Dermis microvascular lymphatic vessel endothelial cell (primary cell): ENCODE data around the gene IL26. TPM values are rescaled to one million over a fixed set of nuclear protein-coding genes. Genes with fewer than 3 reads are reported as not detected.
A peak's percentile ranks its signal among the peaks of the same experiment; 100 is the strongest.

Source experiments
- DNase-seq, 2 donors: peaks; one replicate each; pipeline versions ENCODE4 v3.0.0 to v3.0.0-alpha.2; 2010; ENCODE audit warnings: low read depth in 2 of 2
- total RNA-seq: library from RNA; depleted of rRNA; stranded (reverse); fragments of >200 nt; gene quantifications from 2 replicates; pipeline ENCODE4 v1.2.1, GENCODE V29; 2014

The IL26 gene, protein sequence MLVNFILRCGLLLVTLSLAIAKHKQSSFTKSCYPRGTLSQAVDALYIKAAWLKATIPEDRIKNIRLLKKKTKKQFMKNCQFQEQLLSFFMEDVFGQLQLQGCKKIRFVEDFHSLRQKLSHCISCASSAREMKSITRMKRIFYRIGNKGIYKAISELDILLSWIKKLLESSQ
- total RNA-seq, result not detected in 2 replicates

- no peak for DNase-seq
Measured at GRCh38 chr12:68225576-68226476, at the start of gene IL26. Gene IL26, minus strand, starts transcription at chr12:68225810. Its CDS starts 54 bp downstream, at chr12:68225756.

DNA sequence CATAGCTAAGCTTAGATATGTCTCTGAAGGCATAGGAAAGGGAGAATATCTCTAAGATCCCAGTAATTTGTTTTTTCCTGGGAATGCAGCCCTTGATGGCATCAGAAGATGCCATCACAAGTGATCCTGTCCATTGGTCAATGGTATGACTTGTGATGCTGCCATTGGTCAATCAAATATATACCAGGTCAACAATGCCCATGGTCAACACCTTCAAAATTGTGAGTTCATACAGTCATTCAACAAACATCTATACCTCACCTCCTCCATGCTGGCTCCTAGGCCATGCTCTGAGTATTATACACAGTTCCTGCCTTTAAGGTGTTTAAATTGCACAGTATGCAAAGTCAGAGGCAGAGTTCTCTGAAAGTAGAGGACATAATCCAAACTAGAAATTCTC, 47.1 kb upstream of the IL26 start:
- no peak for DNase-seq

- DNase-seq, result no peak
Measured at GRCh38 chr12:68271346-68271745, 45.7 kb upstream of the IL26 start.

DNA sequence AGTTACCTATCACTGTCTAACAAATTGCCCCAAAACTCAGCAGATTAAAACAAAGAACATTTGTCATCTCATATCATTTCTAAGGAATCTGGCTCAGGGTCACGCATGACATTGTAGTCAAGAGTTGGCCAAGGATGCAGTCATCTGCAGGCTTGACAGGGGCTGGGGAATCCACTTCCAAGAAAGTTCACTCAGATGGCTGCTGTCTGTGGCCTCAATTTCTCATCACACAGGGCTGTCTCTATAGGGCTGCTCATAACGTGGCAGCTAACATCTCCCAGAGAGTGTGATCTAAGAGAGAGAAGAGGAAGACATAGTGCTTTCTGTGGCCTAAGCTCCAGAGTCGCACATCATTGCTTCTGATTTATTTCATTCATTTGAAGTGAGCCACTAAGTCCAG, 44.7 kb upstream of the IL26 start:
- no peak for DNase-seq

GRCh38 chr12:68269779-68270178, 44.2 kb upstream of the IL26 start:
- no peak for DNase-seq

DNA sequence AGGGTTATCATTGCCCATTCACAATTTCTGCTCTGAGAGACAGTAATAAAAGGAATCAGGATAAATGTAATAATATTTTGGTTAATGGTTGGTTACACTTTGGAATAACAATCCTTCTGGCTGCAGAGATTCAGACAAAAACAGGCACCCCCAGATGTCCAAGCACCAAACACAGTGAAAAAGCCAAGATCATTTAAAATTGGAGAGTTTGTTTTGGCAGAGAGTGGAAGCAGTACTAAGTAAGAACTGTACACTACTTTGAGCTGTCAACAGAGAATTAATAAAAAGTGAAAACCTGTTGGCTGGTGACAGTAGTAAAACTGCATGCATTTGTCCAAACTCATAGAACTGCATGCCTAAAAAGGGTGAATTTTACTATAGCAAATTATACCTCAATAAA, 43.4 kb upstream of the IL26 start:
- no peak for DNase-seq

DNA sequence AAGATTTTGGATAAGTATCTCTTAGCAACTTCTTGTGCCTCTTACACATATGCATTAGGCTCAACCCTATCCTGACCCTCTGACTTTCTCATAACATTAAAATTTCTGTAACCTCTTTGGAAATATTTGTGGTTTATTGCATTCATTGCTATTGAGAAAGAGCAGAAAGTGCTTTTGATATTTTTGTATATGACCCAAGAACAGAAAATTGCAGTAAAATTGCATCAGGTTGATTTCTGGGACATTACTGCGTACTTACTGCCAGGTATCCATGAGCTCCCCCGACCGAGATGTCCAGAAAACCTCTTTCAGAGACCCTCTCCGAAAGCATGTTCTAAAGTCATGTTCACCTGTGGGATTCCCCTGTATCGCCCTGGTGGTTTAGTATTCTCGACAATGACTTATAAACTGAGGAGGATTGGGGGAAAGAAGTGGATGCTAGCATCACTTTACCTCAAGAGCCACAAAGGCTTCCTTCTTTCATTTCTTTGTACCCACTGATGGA, 42.3 kb upstream of the IL26 start:
- no peak for DNase-seq

DNA sequence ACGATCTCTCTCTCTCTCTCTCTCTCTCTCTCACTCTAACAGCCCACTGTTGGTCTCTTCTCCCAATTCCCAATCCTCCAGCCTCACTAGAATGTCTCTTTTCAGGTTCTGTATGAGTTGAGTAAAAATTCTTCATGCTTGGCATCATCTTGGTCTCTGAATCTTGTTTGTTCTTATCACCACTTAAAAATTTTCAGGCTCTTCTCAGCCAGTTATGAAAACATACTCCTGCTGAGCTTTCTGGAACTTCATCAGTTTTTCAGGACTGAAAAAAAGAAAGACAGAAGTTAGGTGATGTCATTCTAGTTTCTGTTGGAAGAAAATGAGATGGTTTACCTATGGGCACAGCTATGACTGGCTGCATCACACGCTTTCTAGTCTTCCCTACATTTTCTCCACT, 39.2 kb upstream of the IL26 start:
- no peak for DNase-seq

- no peak for DNase-seq
Measured at GRCh38 chr12:68264158-68264855, 38.7 kb upstream of the IL26 start.

GRCh38 chr12:68263366-68263765, 37.8 kb upstream of the IL26 start:
- DNase-seq, result no peak

DNA sequence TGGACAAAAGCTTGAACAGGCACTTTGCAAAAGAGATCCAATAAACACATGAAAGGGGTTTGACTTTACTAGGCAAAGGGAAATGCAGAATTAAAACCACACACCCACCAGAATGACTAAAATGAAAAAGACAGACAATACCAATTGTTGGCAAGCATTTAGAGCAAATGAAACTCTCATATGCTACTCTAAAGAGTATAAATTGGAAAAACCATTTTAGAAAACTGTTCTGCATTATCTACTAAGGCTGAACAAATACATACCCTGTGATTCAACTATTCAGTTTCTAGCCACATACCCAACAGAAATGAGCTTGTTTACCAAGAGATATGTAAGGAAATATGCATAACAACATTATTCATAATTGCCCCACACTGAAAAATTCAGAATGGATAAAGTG, 36.3 kb upstream of the IL26 start:
- DNase-seq, result no peak

DNA sequence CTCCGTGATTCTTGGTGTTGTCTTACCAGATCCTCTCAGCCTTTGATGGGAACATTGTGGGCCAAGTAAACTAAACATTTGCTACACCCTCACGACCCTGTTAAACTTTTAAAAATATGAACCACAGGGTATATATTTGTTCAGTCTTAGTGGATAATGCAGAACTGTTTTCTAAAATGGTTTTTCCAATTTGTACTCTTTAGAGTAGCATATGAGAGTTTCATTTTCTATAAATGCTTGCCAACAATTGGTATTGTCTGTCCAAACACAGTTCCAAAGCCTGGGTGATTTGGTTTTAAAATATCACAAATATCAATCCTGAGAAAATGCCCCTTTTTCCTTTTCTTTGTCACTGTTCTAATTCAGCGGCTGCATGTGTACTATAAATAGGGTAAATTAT, 34.5 kb upstream of the IL26 start:
- DNase-seq, result no peak

DNA sequence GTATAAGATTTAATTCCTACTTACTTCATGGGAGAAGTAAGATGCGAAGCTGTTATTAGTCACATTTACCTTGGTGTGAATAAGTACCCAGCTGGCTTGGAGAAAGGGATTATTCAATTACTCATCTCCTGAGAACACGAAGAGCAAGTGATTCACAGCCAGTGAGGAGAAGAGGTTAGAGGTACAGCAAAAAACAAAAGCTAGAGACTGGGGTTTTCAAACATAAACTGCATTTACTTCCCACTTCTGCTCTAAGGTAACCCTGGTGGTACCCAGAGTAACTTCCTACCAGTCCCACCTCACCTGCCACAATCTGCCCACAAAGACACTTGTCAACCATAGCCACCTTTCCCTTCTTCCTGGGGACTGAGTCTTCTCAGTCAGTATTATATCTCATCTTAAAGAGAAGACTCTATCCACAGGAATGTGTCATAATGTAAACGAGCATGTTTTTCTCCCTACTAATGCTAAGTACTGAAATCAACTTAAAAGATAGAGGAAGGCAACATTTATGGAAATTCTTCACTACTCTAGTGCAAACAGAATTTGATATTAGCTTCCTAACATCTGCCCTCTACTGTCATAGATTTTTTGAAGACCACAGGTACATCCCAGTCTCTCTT, 33.8 kb upstream of the IL26 start:
- DNase-seq, result no peak

DNA sequence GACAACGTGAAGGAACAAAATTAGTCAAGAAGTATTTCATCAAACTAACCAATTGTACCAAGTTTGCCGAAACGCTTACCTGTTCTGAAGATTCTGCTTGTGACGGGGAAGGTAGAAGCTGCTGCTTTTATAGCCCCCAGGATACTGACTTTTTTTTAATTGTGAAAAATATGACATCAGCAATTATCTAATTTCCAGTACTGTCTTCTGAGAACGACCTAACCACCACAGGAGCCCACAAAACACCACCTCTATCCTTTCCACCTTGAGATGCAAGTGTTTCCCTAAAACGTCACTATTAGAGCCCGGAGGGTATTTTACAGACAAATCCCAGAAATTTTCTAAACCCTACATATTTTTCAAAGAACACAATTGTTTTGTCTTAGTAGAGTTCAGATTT, 27.9 kb upstream of the IL26 start, which contains the start of gene IL22:
TSS of gene IL22 (minus strand) at position 101 of the 400 bp plus-strand sequence. CDS start 156 bp downstream, outside the sequence.
- no peak for DNase-seq

DNA sequence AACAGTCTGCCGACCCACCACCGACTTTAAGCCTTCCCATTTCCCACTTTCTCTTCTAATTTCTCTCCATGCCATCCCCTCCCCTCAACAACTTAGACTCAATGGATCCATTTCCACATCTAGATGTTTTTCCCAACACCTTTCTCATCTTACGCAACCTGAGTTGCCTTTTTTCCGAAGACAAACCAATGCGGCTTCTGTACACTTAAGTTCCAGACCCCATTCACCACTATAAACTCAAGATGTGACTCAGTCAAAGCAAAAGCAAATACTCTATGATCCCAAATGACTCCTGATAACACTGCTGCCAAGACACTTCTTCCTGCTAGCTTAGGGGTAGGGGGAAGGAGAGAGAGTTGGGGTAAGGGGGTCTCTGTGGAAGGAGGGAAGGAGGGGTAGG, 26.5 kb upstream of the IL26 start:
- no peak for DNase-seq

DNA sequence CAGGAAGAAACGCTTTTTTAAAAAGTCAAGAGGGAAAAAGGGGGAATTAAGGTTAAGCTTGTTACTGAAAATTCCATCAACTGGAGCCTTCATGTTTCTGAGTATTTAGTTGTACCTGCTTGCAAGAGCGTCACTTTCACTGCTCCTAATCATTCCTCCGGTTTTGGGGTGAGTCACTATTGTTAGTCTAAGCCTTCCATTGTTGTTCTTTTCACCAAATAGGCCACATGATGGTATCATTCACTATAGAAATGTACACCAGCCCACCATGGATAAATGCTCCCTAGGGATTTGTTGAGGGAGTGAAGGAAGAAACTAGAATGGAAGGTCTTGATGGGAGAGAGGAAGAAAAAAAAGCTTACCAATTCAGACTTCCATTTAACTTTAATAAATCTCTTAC, 24.8 kb upstream of the IL26 start:
- no peak for DNase-seq

DNA sequence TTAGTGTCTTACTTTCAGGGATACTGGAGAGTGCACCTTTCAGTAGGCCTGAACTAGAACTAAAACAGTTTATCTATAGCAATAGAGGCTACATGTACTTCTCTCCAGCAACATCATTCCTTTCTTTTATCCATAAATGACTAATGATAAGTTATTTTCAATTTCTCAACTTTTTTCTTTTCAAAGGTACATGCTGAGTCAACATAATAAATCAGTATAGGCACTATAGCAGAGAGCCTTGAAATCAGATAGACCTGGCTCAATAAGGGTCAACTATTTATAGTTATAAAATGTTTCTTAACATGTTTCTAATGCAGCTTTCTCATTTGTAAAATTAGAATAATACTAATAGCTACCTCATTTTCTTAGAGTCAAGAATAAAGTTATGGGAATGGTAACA, 22.2 kb upstream of the IL26 start:
- no peak for DNase-seq

DNA sequence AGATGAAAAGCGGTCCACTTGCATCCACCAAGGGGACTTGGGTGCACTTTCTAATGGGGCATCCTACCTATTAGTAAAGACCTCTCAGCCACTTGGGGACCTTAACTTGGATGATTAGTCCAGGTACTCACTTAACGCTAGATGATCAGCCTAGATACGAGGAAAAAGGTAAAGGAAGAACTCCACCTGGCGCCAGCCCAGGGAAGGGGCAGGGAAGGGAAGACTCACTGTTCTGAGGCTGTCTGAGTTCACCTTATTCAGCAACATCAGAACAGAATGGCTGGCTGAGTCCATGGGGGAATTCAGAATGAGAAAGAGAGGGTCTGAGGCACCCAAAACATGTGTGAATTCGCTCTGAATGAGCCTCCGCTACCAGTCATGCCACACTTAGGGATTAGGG, 20.7 kb upstream of the IL26 start:
- DNase-seq, result no peak

GRCh38 chr12:68245180-68246021, 19.8 kb upstream of the IL26 start:
- DNase-seq, result no peak

- DNase-seq, result no peak
Measured at GRCh38 chr12:68242777-68243176, 17.2 kb upstream of the IL26 start.

GRCh38 chr12:68240975-68241374, 15.4 kb upstream of the IL26 start:
- peak; percentile 12 to 27 for DNase-seq
